ENCODE measurements around the gene PMPCA. TPM values are rescaled to one million over a fixed set of nuclear protein-coding genes. Genes with fewer than 3 reads are reported as not detected.

The PMPCA gene
- total RNA-seq, 4 donors from 2014 or later: 36.4 to 59.3 (median 39.8) TPM

DNA sequence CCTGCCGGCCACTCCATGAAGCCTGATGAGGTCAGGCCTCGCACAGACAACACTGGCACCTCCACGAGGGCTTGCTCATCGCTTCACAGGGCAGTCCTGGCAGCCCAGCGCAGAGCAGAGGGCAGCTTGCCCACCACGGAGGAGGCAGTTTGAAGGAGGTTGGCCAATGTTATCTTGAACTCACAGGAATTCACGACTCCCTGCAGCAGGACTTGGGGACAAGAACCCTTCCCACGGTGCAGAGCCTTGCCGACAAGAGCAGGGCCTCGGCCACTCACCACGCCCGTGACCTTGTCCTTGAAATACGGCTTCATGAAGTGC, 15.5 kb upstream of the PMPCA start:
- no peak overlapping the region for H3K4me3 ChIP-seq
- peaks cover 0 to 19% (median 10%) of the 10 kb centered on the region in 3 donors for H3K4me1 ChIP-seq
- no peak overlapping the region for H3K27ac ChIP-seq
- 90% methylated on average over 2 of the region's 13 CpGs; no CpG with 5 or more reads in 1 of the 2 donors for WGBS, 2 donors (ENCODE audit: low coverage in 1 of 2)
- H3K36me3 ChIP-seq: peaks cover 0 to 83% of the 10 kb centered on the region in 2 donors
- no peak for ATAC-seq
- TF ChIP-seq, protein P1, sequence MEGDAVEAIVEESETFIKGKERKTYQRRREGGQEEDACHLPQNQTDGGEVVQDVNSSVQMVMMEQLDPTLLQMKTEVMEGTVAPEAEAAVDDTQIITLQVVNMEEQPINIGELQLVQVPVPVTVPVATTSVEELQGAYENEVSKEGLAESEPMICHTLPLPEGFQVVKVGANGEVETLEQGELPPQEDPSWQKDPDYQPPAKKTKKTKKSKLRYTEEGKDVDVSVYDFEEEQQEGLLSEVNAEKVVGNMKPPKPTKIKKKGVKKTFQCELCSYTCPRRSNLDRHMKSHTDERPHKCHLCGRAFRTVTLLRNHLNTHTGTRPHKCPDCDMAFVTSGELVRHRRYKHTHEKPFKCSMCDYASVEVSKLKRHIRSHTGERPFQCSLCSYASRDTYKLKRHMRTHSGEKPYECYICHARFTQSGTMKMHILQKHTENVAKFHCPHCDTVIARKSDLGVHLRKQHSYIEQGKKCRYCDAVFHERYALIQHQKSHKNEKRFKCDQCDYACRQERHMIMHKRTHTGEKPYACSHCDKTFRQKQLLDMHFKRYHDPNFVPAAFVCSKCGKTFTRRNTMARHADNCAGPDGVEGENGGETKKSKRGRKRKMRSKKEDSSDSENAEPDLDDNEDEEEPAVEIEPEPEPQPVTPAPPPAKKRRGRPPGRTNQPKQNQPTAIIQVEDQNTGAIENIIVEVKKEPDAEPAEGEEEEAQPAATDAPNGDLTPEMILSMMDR (IDR thresholded peaks at IDR 0.05): no peak
- no peaks in the 10 kb centered on the region for H3K27me3 ChIP-seq
- no peaks in the 10 kb centered on the region for H3K9me3 ChIP-seq

DNA sequence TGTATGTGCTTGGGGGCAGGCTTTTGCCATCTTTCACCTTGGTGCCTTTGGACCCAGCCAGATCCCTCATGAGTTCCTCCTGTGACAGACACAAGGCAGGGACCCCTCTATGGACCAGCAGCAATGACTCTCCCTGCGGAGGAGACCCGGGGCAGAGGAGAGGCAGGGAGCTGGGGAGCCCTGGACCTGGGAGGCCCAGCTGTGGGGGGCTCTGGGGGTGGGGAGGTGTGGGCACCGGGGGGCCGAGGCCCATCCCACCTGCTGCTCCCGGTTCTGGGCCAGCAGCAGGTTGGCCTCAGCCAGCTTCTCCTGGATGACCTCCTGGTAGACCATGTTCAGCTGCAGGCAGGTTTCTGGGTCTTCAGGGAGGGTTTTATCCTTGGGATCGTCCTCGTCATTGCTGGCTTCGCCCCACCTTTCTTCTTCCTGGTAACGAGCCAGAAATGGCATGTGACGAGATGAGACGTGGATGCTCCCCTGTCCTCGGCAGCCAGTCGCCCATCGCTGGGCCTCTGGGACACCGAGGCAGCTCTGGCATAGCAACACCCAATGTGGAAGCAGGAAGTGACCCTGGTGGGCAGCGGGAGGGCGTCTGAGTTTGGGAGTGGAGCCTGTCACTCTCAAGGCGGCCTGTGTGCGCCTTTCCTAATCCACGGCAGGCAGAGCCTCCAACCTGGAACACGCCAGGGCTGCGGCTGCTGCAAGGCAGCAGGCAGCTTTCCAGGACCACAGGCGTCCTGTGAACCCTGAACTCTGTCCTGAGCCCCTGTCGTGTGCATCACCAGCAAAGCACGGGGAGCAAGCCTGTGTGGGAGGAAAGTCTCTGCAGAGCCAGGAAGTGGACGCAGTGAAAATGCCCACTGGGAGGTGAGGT, 14.9 kb upstream of the PMPCA start:
- TF ChIP-seq POLR2AphosphoS5 (IDR thresholded peaks at IDR 0.05): no peak
- TF ChIP-seq, protein P1 (IDR thresholded peaks at IDR 0.05): no peak
- WGBS, 2 donors (ENCODE audit: low coverage in 1 of 2): 74% methylated on average over 2 of the region's 26 CpGs; no CpG with 5 or more reads in 1 of the 2 donors
- no peak for ATAC-seq
- Histone ChIP-seq H3K27me3 (no peaks in the 10 kb centered on the region), H3K27ac (no peak overlapping the region), H3K4me3 (no peak overlapping the region), H3K9me3 (no peaks in the 10 kb centered on the region), H3K4me1 (peaks cover 0 to 24% (median 14%) of the 10 kb centered on the region in 3 donors), H3K36me3 (peaks cover 0 to 79% of the 10 kb centered on the region in 2 donors)

- Histone ChIP-seq H3K27ac (no peak overlapping the region), H3K4me3 (no peak overlapping the region), H3K4me1 (peaks cover 0 to 28% (median 15%) of the 10 kb centered on the region in 3 donors), H3K36me3 (peaks cover 0 to 73% of the 10 kb centered on the region in 2 donors), H3K27me3 (no peaks in the 10 kb centered on the region), H3K9me3 (no peaks in the 10 kb centered on the region)
- no peak for ATAC-seq
- 50 to 83% methylated on average over 1 to 3 of the region's 4 CpGs for WGBS, 2 donors (ENCODE audit: low coverage in 1 of 2)
- TF ChIP-seq, protein P1 (IDR thresholded peaks at IDR 0.05): no peak
- TF ChIP-seq POLR2AphosphoS5 (IDR thresholded peaks at IDR 0.05): no peak
Measured at GRCh38 chr9:136396219-136396515, 14.3 kb upstream of the PMPCA start.

DNA sequence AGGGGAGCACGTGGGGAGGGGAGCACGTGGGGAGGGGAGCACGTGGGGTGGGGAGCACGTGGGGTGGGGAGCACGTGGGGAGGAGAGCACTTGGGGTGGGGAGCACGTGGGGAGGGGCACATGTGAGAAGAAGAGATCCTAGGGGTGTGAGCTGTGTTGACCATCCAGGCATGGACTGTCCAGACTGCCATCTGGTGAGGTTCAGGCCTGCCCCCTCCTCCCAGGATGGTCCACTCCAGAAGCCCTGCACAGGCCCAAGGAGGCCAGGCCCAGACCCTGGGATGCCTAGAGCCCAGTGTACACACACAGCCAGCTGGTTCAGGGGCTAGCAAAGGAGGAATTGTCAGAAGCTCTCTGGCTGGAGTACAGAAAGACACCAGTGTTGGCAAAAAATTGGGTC, 12.8 kb upstream of the PMPCA start:
- H3K4me1 ChIP-seq: peaks cover 0 to 28% (median 15%) of the 10 kb centered on the region in 3 donors
- TF ChIP-seq POLR2A (IDR thresholded peaks at IDR 0.05) (no peak), EP300 (IDR thresholded peaks at IDR 0.05) (no peak), POLR2AphosphoS5 (IDR thresholded peaks at IDR 0.05) (no peak)
- TF ChIP-seq, protein P1 (IDR thresholded peaks at IDR 0.05): no peak
- 35% methylated on average over 2 of the region's 6 CpGs; no CpG with 5 or more reads in 1 of the 2 donors for WGBS, 2 donors (ENCODE audit: low coverage in 1 of 2)
- H3K4me3 ChIP-seq: no peak overlapping the region
- peaks cover 0 to 71% of the 10 kb centered on the region in 2 donors for H3K36me3 ChIP-seq
- ATAC-seq: no peak
- no peaks in the 10 kb centered on the region for H3K9me3 ChIP-seq
- H3K27ac ChIP-seq: no peak overlapping the region
- H3K27me3 ChIP-seq: no peaks in the 10 kb centered on the region

DNA sequence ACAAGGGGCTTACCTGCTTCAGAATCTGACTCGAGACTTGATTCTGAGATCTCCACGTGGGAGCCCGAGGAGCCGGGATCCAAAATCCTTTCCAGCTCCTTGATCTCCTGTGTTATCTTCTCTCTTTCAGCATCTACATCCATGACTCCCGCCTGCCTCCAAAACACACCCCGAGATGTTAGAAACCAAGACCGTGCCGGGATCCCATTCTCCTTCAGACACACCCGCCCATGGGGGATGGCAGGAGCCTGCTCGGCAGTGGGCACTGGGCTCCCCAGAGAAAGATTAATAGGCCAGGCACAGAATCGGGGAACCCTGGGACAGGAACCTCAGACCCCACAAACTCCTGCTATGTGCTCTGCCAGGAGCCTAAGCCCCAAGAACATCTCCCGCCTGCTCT, 12.2 kb upstream of the PMPCA start:
- no peaks in the 10 kb centered on the region for H3K27me3 ChIP-seq
- H3K27ac ChIP-seq: no peak overlapping the region
- peaks cover 0 to 28% (median 15%) of the 10 kb centered on the region in 3 donors for H3K4me1 ChIP-seq
- no peaks in the 10 kb centered on the region for H3K9me3 ChIP-seq
- WGBS, 2 donors (ENCODE audit: low coverage in 1 of 2): 82% methylated on average over 5 of the region's 12 CpGs; no CpG with 5 or more reads in 1 of the 2 donors
- no peak overlapping the region for H3K4me3 ChIP-seq
- no peak for TF ChIP-seq EP300 (IDR thresholded peaks at IDR 0.05)
- TF ChIP-seq, protein P1 (IDR thresholded peaks at IDR 0.05): no peak
- no peak for TF ChIP-seq POLR2AphosphoS5 (IDR thresholded peaks at IDR 0.05)
- TF ChIP-seq POLR2A (IDR thresholded peaks at IDR 0.05): no peak
- no peak for ATAC-seq
- H3K36me3 ChIP-seq: peaks cover 0 to 67% of the 10 kb centered on the region in 2 donors

All from gastroesophageal sphincter (tissue), 4 donors.